ENCODE measurements around the gene GPC6. TPM values are rescaled to one million over a fixed set of nuclear protein-coding genes. Genes with fewer than 3 reads are reported as not detected.

The GPC6 gene
- total and polyA plus RNA-seq, 2 donors (not counting 3 experiments of a cell fraction or from before 2014, with no cell fraction given) = 0.01 TPM; not detected in 1

GRCh38 chr13:93437081-93437480, 210.5 kb downstream of the GPC6 start:
- Histone ChIP-seq H3K4me3 (replicated peaks in 1 of 3; ENCODE audit: insufficient read depth in 1 of 3, low read depth in 1 of 3, low read length in 3 of 3) (no peak overlapping the region), H3K27me3 (ENCODE audit: control insufficient read depth in 2 of 2, insufficient read depth in 2 of 2, low read length in 2 of 2) (no peaks in the 10 kb centered on the region), H3K9me3 (replicated peaks; ENCODE audit: control insufficient read depth, insufficient read depth, low read length) (peaks cover 2% of the 10 kb centered on the region), H3K36me3 (ENCODE audit: control insufficient read depth in 2 of 2, extremely low read depth in 1 of 2, insufficient read depth in 2 of 2, low read length in 2 of 2) (no peaks in the 10 kb centered on the region), H4K20me1 (replicated peaks; ENCODE audit: control insufficient read depth, extremely low read depth, insufficient read depth, low read length) (no peaks in the 10 kb centered on the region), H3K9ac (replicated peaks; ENCODE audit: extremely low read depth, insufficient read depth, low read length) (no peak overlapping the region), H3K27ac (ENCODE audit: insufficient read depth, low read depth, low read length) (no peak overlapping the region), H2AFZ (ENCODE audit: low read depth, low read length) (no peak overlapping the region), H3K79me2 (ENCODE audit: control insufficient read depth, insufficient read depth, low read length) (no peaks in the 10 kb centered on the region), H3K9me1 (replicated peaks; ENCODE audit: control insufficient read depth, extremely low read depth, insufficient read depth, low read length) (no peaks in the 10 kb centered on the region), H3K4me1 (ENCODE audit: control insufficient read depth, extremely low read depth, insufficient read depth, low read length) (no peaks in the 10 kb centered on the region), H3K4me2 (ENCODE audit: insufficient read depth, low read length) (no peak overlapping the region)
- TF ChIP-seq POLR2AphosphoS5 (IDR thresholded peaks at IDR 0.05; ENCODE audit: insufficient read depth, low read depth, low read length) = no peak
- TF ChIP-seq CTCF (IDR thresholded peaks at IDR 0.05; ENCODE audit: extremely low read depth in 1 of 2, insufficient read depth in 1 of 2, low read depth in 1 of 2, low read length in 2 of 2) = no peak
- TF ChIP-seq MYC (IDR thresholded peaks at IDR 0.05; ENCODE audit: low read depth, low read length) = no peak
- FAIRE-seq = no peak
- CTCF ChIA-PET = no interaction called here
- POLR2A ChIA-PET = no interaction called here
- no peak for DNase-seq (ENCODE audit: low read depth, low spot score)
- dilution Hi-C loops (cut with MboI; ENCODE audit: extremely low pct_ligation_motif_present, low sequenced_read_pairs) (no loop called here), intact Hi-C loops (cut with micrococcal nuclease) (no loop called here)
- BruUV-seq (replicated peaks) = no TSS peak

GRCh38 chr13:93446238-93446637, 219.6 kb downstream of the GPC6 start:
- no peaks in the 10 kb centered on the region for H3K27me3 ChIP-seq (ENCODE audit: control insufficient read depth in 2 of 2, insufficient read depth in 2 of 2, low read length in 2 of 2)
- ChIA-PET POLR2A (no interaction called here), CTCF (interaction anchor here (0.7 kb wide), 1 partner anchor 1562 kb away, joined by 3 read pairs; no protein-coding TSS in a partner anchor)
- no peaks in the 10 kb centered on the region for H3K36me3 ChIP-seq (ENCODE audit: control insufficient read depth in 2 of 2, extremely low read depth in 1 of 2, insufficient read depth in 2 of 2, low read length in 2 of 2)
- peaks cover 3% of the 10 kb centered on the region for H3K9me3 ChIP-seq (replicated peaks; ENCODE audit: control insufficient read depth, insufficient read depth, low read length)
- no peak overlapping the region for H3K4me2 ChIP-seq (ENCODE audit: insufficient read depth, low read length)
- no peak for DNase-seq (ENCODE audit: low read depth, low spot score)
- no peak overlapping the region for H2AFZ ChIP-seq (ENCODE audit: low read depth, low read length)
- H4K20me1 ChIP-seq (replicated peaks; ENCODE audit: control insufficient read depth, extremely low read depth, insufficient read depth, low read length) = no peaks in the 10 kb centered on the region
- no peaks in the 10 kb centered on the region for H3K4me1 ChIP-seq (ENCODE audit: control insufficient read depth, extremely low read depth, insufficient read depth, low read length)
- H3K9me1 ChIP-seq (replicated peaks; ENCODE audit: control insufficient read depth, extremely low read depth, insufficient read depth, low read length) = no peaks in the 10 kb centered on the region
- H3K9ac ChIP-seq (replicated peaks; ENCODE audit: extremely low read depth, insufficient read depth, low read length) = no peak overlapping the region
- no peak overlapping the region for H3K4me3 ChIP-seq (replicated peaks in 1 of 3; ENCODE audit: insufficient read depth in 1 of 3, low read depth in 1 of 3, low read length in 3 of 3)
- TF ChIP-seq GATA2 (IDR thresholded peaks at IDR 0.05; ENCODE audit: insufficient read depth, insufficient read length, low read depth, low read length) (no peak), POLR2AphosphoS5 (IDR thresholded peaks at IDR 0.05; ENCODE audit: insufficient read depth, low read depth, low read length) (no peak), MYC (IDR thresholded peaks at IDR 0.05; ENCODE audit: low read depth, low read length) (no peak), CTCF (IDR thresholded peaks at IDR 0.05; ENCODE audit: extremely low read depth in 1 of 2, insufficient read depth in 1 of 2, low read depth in 1 of 2, low read length in 2 of 2) (no peak), POLR2A (IDR thresholded peaks at IDR 0.05; ENCODE audit: low read depth, low read length) (no peak), FOS (IDR thresholded peaks at IDR 0.05; ENCODE audit: borderline replicate concordance, insufficient read depth, low read length) (no peak), EZH2 (IDR thresholded peaks at IDR 0.05; ENCODE audit: borderline replicate concordance, low read depth, low read length, severe bottlenecking) (no peak), JUN (IDR thresholded peaks at IDR 0.05; ENCODE audit: borderline replicate concordance, insufficient read depth, insufficient read length, low read depth) (no peak)
- no peak overlapping the region for H3K27ac ChIP-seq (ENCODE audit: insufficient read depth, low read depth, low read length)
- no TSS peak for BruUV-seq (replicated peaks)
- H3K79me2 ChIP-seq (ENCODE audit: control insufficient read depth, insufficient read depth, low read length) = no peaks in the 10 kb centered on the region
- intact Hi-C loops (cut with micrococcal nuclease) (no loop called here), dilution Hi-C loops (cut with MboI; ENCODE audit: extremely low pct_ligation_motif_present, low sequenced_read_pairs) (no loop called here)
- FAIRE-seq = no peak

Data from endothelial cell of umbilical vein (primary cell).